Thoracic aorta (tissue), 2 donors: Measurements from ENCODE around the gene AKT2. TPM values are rescaled to one million over a fixed set of nuclear protein-coding genes. Genes with fewer than 3 reads are reported as not detected.

Source experiments
- ATAC-seq: fragments of 150-250 bp; one replicate; pipeline ENCODE4 v1.8.0; 2017; ENCODE audit warnings: low read depth; ENCODE audit not compliant: insufficient number of reproducible peaks, low FRiP score
- DNase-seq: peaks from one replicate; pipeline ENCODE4 v3.0.0-alpha.2; 2020; ENCODE audit warnings: low spot score
- H3K27ac ChIP-seq, 2 donors: fragments of 200-600 bp; sonication (generic); 1 replicate in 1 of 2; 2 replicates in 1 of 2; pipeline ENCODE4 v1.5.1; 2016; ENCODE audit warnings: mild to moderate bottlenecking in 2 of 2, moderate library complexity in 2 of 2
- H3K27me3 ChIP-seq: fragments of 200-600 bp; sonication (generic); replicated peaks from 2 replicates; pipeline ENCODE4 v1.6.0; 2016; ENCODE audit warnings: mild to moderate bottlenecking; ENCODE audit not compliant: insufficient read depth
- H3K36me3 ChIP-seq: fragments of 200-600 bp; sonication (generic); one replicate; pipeline ENCODE4 v1.5.1; 2016
- H3K4me1 ChIP-seq, 2 donors: fragments of 200-600 bp; sonication (generic); 1 replicate in 1 of 2; 2 replicates in 1 of 2; pipeline versions ENCODE4 v1.5.1 to v1.6.0; 2016; ENCODE audit warnings: low read depth in 2 of 2, mild to moderate bottlenecking in 1 of 2; ENCODE audit not compliant: control insufficient read depth in 1 of 2
- H3K4me3 ChIP-seq: fragments of 200-600 bp; sonication (generic); 2 replicates; pipeline ENCODE4 v1.5.1; 2016; ENCODE audit warnings: mild to moderate bottlenecking
- H3K9me3 ChIP-seq: fragments of 200-600 bp; sonication (generic); 2 replicates; pipeline ENCODE4 v1.5.1; 2016
- CTCF ChIP-seq: fragments of 200-600 bp; sonication (generic); IDR thresholded peaks from one replicate; pipeline ENCODE4 v1.5.1; 2019; ENCODE audit warnings: antibody characterized with exemption
- total RNA-seq, 2 donors: library from RNA; depleted of rRNA; stranded (reverse); fragments of >200 nt; gene quantifications; one replicate each; pipeline versions ENCODE4 v1.1.0 to v1.2.3, GENCODE V29; 2016

Gene AKT2
- total RNA-seq, 2 donors from 2014 or later: 94.5 to 138 TPM

- no peak for DNase-seq
- TF ChIP-seq CTCF: no peak
- H3K9me3 ChIP-seq: no peaks in the 10 kb centered on the region
- H3K4me3 ChIP-seq: no peak overlapping the region
- no peak for ATAC-seq
- H3K36me3 ChIP-seq: no peaks in the 10 kb centered on the region
- no peaks in the 10 kb centered on the region for H3K27me3 ChIP-seq
- H3K4me1 ChIP-seq: no peaks in the 10 kb centered on the region
- H3K27ac ChIP-seq: no peak overlapping the region
Measured at GRCh38 chr19:40184273-40184672, 100.9 kb downstream of the AKT2 start.

Other genes with a start within 250 kb of the AKT2 start
- gene ZNF780B, start 229.1 kb downstream of the AKT2 start, total RNA-seq: 10 to 100 TPM; 21.2 to 25.3 TPM
- gene ZNF780A, start 194.4 kb downstream of the AKT2 start, total RNA-seq: 10 to 100 TPM in 1 of 2 donors, 1 to 10 TPM in 1; 8.9 to 17.7 TPM
- gene MAP3K10, start 93.9 kb downstream of the AKT2 start, total RNA-seq: 10 to 100 TPM; 30.2 to 32.5 TPM
- not detected for gene TTC9B, start 67.0 kb downstream of the AKT2 start, total RNA-seq
- gene CCNP, start 58.7 kb downstream of the AKT2 start, total RNA-seq: 1 to 10 TPM in 1 of 2 donors, not detected in 1; 1.6 TPM
- gene C19orf47, start 63.1 kb upstream of the AKT2 start, total RNA-seq: 10 to 100 TPM; 20.2 to 34.2 TPM
- 100 to 1,000 TPM; 386 to 531 TPM for gene PLD3, start 63.4 kb upstream of the AKT2 start, total RNA-seq
- not detected for gene HIPK4, start 104.8 kb upstream of the AKT2 start, total RNA-seq
- 1 to 10 TPM; 3.7 to 7.3 TPM for gene PRX, start 128.0 kb upstream of the AKT2 start, total RNA-seq
- 10 to 100 TPM; 22.7 to 42.3 TPM for gene SERTAD1, start 140.6 kb upstream of the AKT2 start, total RNA-seq
- 10 to 100 TPM; 12.3 to 19.4 TPM for gene SERTAD3, start 159.0 kb upstream of the AKT2 start, total RNA-seq
- 100 to 1,000 TPM in 1 of 2 donors, 10 to 100 TPM in 1; 97.4 to 229 TPM for gene BLVRB, start 180.4 kb upstream of the AKT2 start, total RNA-seq
- 1 to 10 TPM; 2.0 to 7.0 TPM for gene SPTBN4, start 181.7 kb upstream of the AKT2 start, total RNA-seq